SK-N-SH (cell line): ENCODE data around the gene CCDC87.

Experiments used
- CHD2 ChIP-seq: fragments of 150-350 bp; IDR thresholded peaks from 2 replicates; pipeline ENCODE4 v1.6.1; 2018; ENCODE audit warnings: low read length; ENCODE audit not compliant: partially characterized antibody
- CTCF ChIP-seq: fragments of 200-600 bp; sonication (generic); IDR thresholded peaks from 2 replicates; pipeline ENCODE4 v1.6.1; 2017; ENCODE audit warnings: antibody characterized with exemption, mild to moderate bottlenecking, moderate library complexity
- EZH2phosphoT487 ChIP-seq: fragments of 200-600 bp; sonication (generic); IDR thresholded peaks from 2 replicates; pipeline ENCODE4 v1.6.1; 2017; ENCODE audit warnings: low read depth, mixed run types, mild to moderate bottlenecking, antibody characterized with exemption, moderate library complexity, borderline replicate concordance
- POLR2AphosphoS5 ChIP-seq: IDR thresholded peaks from 2 replicates; pipeline ENCODE4 v1.6.1; 2012; ENCODE audit warnings: low read depth, low read length
- RAD21 ChIP-seq: IDR thresholded peaks from 2 replicates; pipeline ENCODE4 v1.6.1; 2012; ENCODE audit warnings: mild to moderate bottlenecking, low read length
- RXRA ChIP-seq: IDR thresholded peaks from 2 replicates; pipeline ENCODE4 v1.4.0; 2012; ENCODE audit warnings: low read depth, mild to moderate bottlenecking, borderline replicate concordance
- TEAD4 ChIP-seq: IDR thresholded peaks from 2 replicates; pipeline ENCODE4 v1.4.0; 2012; ENCODE audit warnings: mild to moderate bottlenecking, borderline replicate concordance; ENCODE audit not compliant: insufficient read depth

- TF ChIP-seq CTCF (no peak), TEAD4 (no peak), RAD21 (no peak), POLR2AphosphoS5 (no peak), EZH2phosphoT487 (no peak), CHD2 (no peak), RXRA (no peak)
Measured at GRCh38 chr11:66550887-66551286, 42.0 kb downstream of the CCDC87 start.
